Prostate gland (tissue), 2 donors: ENCODE results near the gene GRHL1. TPM values are rescaled to one million over a fixed set of nuclear protein-coding genes. Genes with fewer than 3 reads are reported as not detected.
"Not testable (repeated sequence)": the region's sequence is repeated elsewhere in the genome, so short reads cannot be mapped to it uniquely, and the experiment has no call there.

ENCODE experiments used
- DNase-seq: peaks from one replicate; pipeline ENCODE4 v3.0.0-alpha.2; 2019; ENCODE audit warnings: low spot score
- H3K27ac ChIP-seq, 2 donors: fragments of 200-600 bp; sonication (generic); 2 replicates each; pipeline ENCODE4 v1.5.1; 2017 to 2019
- H3K27me3 ChIP-seq: fragments of 200-600 bp; sonication (generic); replicated peaks from 2 replicates; pipeline ENCODE4 v1.5.1; 2019; ENCODE audit not compliant: insufficient read depth
- H3K36me3 ChIP-seq, 2 donors: fragments of 200-600 bp; sonication (generic); 1 replicate in 1 of 2; 2 replicates in 1 of 2; pipeline versions ENCODE4 v1.5.1 to v1.8.1; 2017 to 2019
- H3K4me1 ChIP-seq: fragments of 200-600 bp; sonication (generic); replicated peaks from 2 replicates; pipeline ENCODE4 v1.5.1; 2019
- H3K4me3 ChIP-seq, 2 donors: fragments of 200-600 bp; sonication (generic); 2 replicates each; pipeline ENCODE4 v1.5.1; 2017 to 2019
- H3K9me3 ChIP-seq: fragments of 200-600 bp; sonication (generic); 2 replicates; pipeline ENCODE4 v1.5.1; 2017
- POLR2A ChIP-seq: fragments of 450-650 bp; IDR thresholded peaks from one replicate; pipeline ENCODE4 v1.6.1; 2016; ENCODE audit warnings: antibody characterized with exemption, mild to moderate bottlenecking
- POLR2AphosphoS5 ChIP-seq: sonication (generic); formaldehyde crosslinking; IDR thresholded peaks from one replicate; pipeline ENCODE4 v1.6.1; 2017; ENCODE audit warnings: antibody characterized with exemption
- WGBS: methylation state at CpG from one replicate; pipeline ENCODE4 v1.1.5; 2018; 5-methylcytosine and 5-hydroxymethylcytosine counted together
- intact Hi-C: fragments of 100-400 bp; cut with DNase I; formaldehyde crosslinking; loops from one replicate; pipeline ENCODE4 v1.14.2; 2022
- total RNA-seq, 2 donors: library from RNA; depleted of rRNA; stranded (reverse); fragments of >200 nt; gene quantifications; one replicate each; pipeline ENCODE4 v1.1.0, GENCODE V29; 2016
- TF ChIP-seq, protein P1 (sequence below), 4 experiments: fragments of 200-600 bp in 2 of 4; fragments of 450-650 bp in 2 of 4; sonication (generic) in 2 of 4; IDR thresholded peaks; 1 replicate in 3 of 4; 2 replicates in 1 of 4; pipeline ENCODE4 v1.5.1; 2016 to 2019; ENCODE audit warnings: antibody characterized with exemption in 4 of 4, mild to moderate bottlenecking in 2 of 4, moderate library complexity in 2 of 4

GRHL1 gene
- total RNA-seq, 2 donors from 2014 or later = 25.7 to 31.8 TPM

DNA sequence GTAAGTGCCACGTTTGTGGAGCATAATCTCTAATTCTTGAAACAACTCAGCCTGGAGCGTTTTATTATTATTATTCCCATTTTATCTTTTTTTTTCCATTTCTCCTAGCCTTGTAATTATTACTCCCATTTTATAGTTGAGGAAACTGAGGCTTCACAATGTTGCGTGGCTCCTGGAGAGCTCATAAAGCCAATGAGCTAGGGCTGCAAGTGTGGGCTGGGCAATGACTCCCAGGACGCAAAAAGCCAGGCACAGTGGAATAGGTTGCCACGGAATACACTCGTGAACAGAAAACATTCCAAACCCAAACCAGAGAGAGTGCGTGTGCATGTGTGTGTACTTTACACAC, 78.4 kb downstream of the GRHL1 start:
- H3K36me3 ChIP-seq = no peaks in the 10 kb centered on the region
- TF ChIP-seq, protein P1, sequence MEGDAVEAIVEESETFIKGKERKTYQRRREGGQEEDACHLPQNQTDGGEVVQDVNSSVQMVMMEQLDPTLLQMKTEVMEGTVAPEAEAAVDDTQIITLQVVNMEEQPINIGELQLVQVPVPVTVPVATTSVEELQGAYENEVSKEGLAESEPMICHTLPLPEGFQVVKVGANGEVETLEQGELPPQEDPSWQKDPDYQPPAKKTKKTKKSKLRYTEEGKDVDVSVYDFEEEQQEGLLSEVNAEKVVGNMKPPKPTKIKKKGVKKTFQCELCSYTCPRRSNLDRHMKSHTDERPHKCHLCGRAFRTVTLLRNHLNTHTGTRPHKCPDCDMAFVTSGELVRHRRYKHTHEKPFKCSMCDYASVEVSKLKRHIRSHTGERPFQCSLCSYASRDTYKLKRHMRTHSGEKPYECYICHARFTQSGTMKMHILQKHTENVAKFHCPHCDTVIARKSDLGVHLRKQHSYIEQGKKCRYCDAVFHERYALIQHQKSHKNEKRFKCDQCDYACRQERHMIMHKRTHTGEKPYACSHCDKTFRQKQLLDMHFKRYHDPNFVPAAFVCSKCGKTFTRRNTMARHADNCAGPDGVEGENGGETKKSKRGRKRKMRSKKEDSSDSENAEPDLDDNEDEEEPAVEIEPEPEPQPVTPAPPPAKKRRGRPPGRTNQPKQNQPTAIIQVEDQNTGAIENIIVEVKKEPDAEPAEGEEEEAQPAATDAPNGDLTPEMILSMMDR (IDR thresholded peaks at IDR 0.05) = no peak
- no peak for TF ChIP-seq POLR2AphosphoS5
- no peak for TF ChIP-seq POLR2A
- H3K4me3 ChIP-seq = no peak overlapping the region
- no peak overlapping the region for H3K27ac ChIP-seq
- H3K4me1 ChIP-seq = no peaks in the 10 kb centered on the region
- intact Hi-C loops = no loop called here
- no peak for DNase-seq
- 84% methylated on average over 7 of the region's 7 CpGs for WGBS
- no peaks in the 10 kb centered on the region for H3K9me3 ChIP-seq
- H3K27me3 ChIP-seq = no peaks in the 10 kb centered on the region

DNA sequence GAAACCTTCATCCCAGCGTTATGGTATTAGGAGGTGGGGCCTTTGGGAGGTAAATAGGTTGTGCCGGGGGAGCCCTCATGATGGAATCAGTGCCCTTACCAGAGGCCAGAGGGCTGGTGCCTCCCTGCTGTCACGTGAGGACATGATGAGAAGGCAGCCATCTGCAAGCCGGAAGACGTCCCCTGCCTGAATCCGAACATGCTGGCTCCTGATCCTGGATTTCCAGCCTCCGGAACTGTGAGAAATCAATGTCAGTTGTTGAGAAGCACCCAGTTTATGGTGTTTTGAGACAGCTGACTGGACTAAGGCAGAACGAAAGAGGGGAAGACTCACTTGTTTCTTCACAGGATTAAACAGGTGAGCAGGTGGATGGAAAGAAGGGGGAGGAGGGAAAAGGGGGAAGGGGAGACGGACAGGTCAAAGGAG, 78.8 kb downstream of the GRHL1 start:
- no peaks in the 10 kb centered on the region for H3K4me1 ChIP-seq
- no peak overlapping the region for H3K27ac ChIP-seq
- WGBS = 49% methylated on average over 9 of the region's 9 CpGs
- no peak overlapping the region for H3K4me3 ChIP-seq
- H3K36me3 ChIP-seq = no peaks in the 10 kb centered on the region
- no peaks in the 10 kb centered on the region for H3K27me3 ChIP-seq
- intact Hi-C loops = no loop called here
- no peaks in the 10 kb centered on the region for H3K9me3 ChIP-seq
- no peak for DNase-seq
- TF ChIP-seq, protein P1 (IDR thresholded peaks at IDR 0.05) = no peak
- TF ChIP-seq POLR2A (no peak), POLR2AphosphoS5 (no peak)

DNA sequence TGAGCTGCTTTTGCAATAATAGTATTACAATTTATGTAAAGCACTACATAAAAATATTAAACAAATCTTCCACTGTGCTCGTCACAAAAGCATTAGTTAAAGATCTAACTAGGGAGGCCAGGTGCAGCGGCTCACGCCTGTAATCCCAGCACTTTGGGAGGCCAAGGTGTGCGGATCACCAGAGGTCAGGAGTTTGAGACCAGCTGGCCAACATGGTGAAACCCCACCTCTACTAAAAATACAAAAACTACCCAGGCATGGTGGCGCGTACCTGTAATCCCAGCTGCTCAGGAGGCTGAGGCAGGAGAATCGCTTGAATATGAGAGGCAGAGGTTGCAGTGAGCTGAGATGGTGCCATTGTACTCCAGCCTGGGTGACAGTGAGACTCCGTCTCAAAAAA, 79.3 kb downstream of the GRHL1 start:
- H3K27ac ChIP-seq, H3K27me3 ChIP-seq, intact Hi-C loops, H3K4me3 ChIP-seq, DNase-seq, H3K4me1 ChIP-seq, H3K9me3 ChIP-seq, H3K36me3 ChIP-seq: not testable (repeated sequence)
- WGBS = 91% methylated on average over 8 of the region's 8 CpGs

DNA sequence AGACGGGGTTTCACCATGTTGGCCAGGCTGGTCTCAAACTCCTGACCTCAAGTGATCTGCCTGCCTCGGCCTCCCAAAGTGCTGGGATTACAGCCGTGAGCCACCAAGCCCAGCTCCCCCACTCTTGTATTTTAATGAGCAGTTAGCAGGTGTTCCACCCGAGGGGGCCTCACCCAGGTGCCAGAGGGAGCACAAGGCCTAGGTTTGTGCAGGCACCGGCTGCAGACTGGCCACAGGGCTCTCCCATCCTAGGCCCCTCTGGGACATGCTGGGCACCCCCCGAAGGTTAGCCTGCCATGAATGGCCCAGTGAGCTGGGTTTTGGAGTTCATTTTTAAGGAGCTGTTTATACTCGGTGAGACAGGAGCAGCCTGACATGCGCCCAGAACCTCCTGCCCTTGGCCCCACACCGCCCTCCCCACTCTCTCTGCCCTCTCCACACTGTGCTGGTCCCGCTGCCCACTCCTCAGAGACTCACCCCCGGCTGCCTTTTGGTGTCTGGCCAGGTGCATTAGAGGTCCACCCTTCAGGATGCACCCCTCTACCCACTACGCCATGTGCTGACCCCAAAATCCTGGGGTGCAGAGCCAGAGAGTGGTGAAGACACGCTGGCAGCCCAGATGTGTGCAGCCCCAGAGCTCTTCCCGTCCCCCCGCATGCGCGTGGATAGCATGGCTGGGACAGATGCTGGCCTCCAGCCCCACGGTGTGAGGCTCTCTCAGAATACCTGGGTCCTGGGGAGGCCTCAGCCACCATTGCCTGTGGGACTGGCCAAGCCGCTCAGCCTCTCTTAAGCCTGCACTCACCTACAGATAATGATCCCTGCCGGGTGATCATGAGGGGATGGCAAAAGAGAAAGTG, 80.6 kb downstream of the GRHL1 start:
- WGBS = 83% methylated on average over 16 of the region's 20 CpGs
- H3K9me3 ChIP-seq = no peaks in the 10 kb centered on the region
- no peaks in the 10 kb centered on the region for H3K4me1 ChIP-seq
- TF ChIP-seq, protein P1 (IDR thresholded peaks at IDR 0.05) = no peak
- no peak for TF ChIP-seq POLR2A
- TF ChIP-seq POLR2AphosphoS5 = no peak
- no peak overlapping the region for H3K27ac ChIP-seq
- H3K36me3 ChIP-seq = no peaks in the 10 kb centered on the region
- H3K4me3 ChIP-seq = no peak overlapping the region
- no peak for DNase-seq
- no peaks in the 10 kb centered on the region for H3K27me3 ChIP-seq
- intact Hi-C loops = no loop called here

DNA sequence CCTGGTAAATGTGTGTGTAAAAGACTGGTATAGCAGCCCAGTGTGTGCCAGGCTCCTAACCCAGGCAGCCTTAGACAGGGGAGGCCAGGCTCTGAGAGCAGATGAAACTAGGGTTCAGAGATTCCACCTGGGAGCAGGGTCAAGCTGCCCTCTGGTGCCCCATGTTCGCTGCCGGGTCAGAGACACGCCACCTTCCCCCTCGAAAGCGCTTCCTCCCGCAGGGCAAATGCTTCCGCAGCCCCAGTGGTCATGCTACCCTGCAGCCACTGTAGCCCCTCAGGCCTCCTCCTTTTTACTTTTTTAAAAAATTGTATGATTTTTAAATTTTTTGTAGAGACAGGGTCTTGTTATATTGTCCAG, 81.2 kb downstream of the GRHL1 start:
- Histone ChIP-seq H3K36me3 (no peaks in the 10 kb centered on the region), H3K4me1 (no peaks in the 10 kb centered on the region), H3K27ac (no peak overlapping the region), H3K27me3 (no peaks in the 10 kb centered on the region), H3K4me3 (no peak overlapping the region), H3K9me3 (no peaks in the 10 kb centered on the region)
- TF ChIP-seq, protein P1 (IDR thresholded peaks at IDR 0.05) = no peak
- TF ChIP-seq POLR2A (no peak), POLR2AphosphoS5 (no peak)
- intact Hi-C loops = no loop called here
- DNase-seq = no peak
- WGBS = 96% methylated on average over 7 of the region's 7 CpGs
